GM12865 (cell line): ENCODE results near the gene YOD1.

Source experiments
- DNase-seq: peaks from one replicate; pipeline ENCODE4 v3.0.0; 2010; ENCODE audit warnings: low read depth
- H3K4me3 ChIP-seq: 2 replicates; pipeline ENCODE4 v1.5.1; 2011; ENCODE audit warnings: mild to moderate bottlenecking, low read depth, low read length, control low read depth
- CTCF ChIP-seq: IDR thresholded peaks from 2 replicates; pipeline ENCODE4 v1.5.1; 2011; ENCODE audit warnings: low read length, control low read depth, low read depth, inconsistent platforms; ENCODE audit not compliant: insufficient read depth; ENCODE audit errors: missing control alignments

The YOD1 gene

GRCh38 chr1:207032528-207033017 lies 18.4 kb downstream of the YOD1 start, which contains the start of gene C1orf116:
Gene C1orf116, minus strand, starts transcription at chr1:207032756. Its CDS starts 5,158 bp downstream, at chr1:207027598.
- no peak for TF ChIP-seq CTCF
- DNase-seq = no peak
- H3K4me3 ChIP-seq = no peak within 1 kb of the TSS

- DNase-seq = no peak
- no peak overlapping the region for H3K4me3 ChIP-seq
- no peak for TF ChIP-seq CTCF
Observed at GRCh38 chr1:207031632-207032264, 19.3 kb downstream of the YOD1 start.

DNA sequence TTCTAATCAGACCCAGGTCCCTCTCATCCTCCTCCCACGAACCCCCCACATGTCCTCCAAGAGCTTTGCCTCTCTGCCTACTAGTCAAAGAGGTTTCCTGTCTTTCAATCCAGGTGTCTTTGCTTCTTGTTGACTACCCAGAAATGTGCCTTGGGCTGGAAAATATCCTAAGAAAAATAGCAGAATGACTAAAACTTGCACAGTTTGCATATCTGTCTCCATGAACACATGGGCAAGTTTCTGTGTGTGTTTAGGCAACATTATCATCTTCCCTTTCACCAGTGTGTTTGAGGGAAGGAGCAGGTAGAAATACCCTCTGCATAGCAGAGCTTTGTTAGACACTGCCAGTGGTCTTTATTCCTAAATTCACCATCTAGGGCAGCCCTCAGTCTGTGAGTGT lies 20.0 kb downstream of the YOD1 start:
- H3K4me3 ChIP-seq = no peak overlapping the region
- TF ChIP-seq CTCF = no peak
- DNase-seq = no peak

DNA sequence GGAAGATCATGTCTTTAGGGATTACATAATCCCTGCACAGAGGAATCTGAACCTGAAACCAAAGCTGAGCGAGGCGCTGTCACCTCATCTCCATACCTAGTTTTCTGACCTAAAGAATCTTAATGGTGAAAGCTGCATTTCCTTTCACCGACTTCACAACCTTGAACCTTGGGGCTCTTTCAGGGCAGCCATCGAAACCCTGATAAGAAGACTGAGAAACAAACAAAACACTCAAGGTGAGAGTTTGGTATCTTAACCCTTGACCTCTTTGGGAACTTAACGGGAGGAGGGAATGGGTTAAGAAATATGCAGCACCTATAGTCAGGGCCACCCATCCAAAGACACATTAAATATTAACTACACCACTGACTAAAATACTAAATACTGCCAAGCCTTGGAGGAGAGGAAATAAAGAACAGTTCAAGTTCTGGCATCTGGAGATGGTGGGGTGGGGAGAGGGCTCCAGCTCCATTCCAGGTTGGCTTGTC lies 20.4 kb downstream of the YOD1 start:
- no peak overlapping the region for H3K4me3 ChIP-seq
- peak; percentile 38 for DNase-seq
- TF ChIP-seq CTCF = no peak

GRCh38 chr1:207029701-207030521 lies 21.1 kb downstream of the YOD1 start:
- DNase-seq = no peak
- no peak for TF ChIP-seq CTCF
- H3K4me3 ChIP-seq = no peak overlapping the region

- no peak for TF ChIP-seq CTCF
- H3K4me3 ChIP-seq = no peak overlapping the region
- DNase-seq = no peak
Observed at GRCh38 chr1:207028884-207029650, 21.9 kb downstream of the YOD1 start.
